Vagina (tissue), 2 donors: ENCODE measurements around the gene SPAG16.

Source experiments
- POLR2A ChIP-seq, 2 donors: fragments of 450-650 bp; IDR thresholded peaks; one replicate each; pipeline ENCODE4 v1.6.1; 2017; ENCODE audit warnings: antibody characterized with exemption in 2 of 2, mild to moderate bottlenecking in 2 of 2, moderate library complexity in 2 of 2
- POLR2AphosphoS5 ChIP-seq, 2 donors: sonication (generic); formaldehyde crosslinking; IDR thresholded peaks; one replicate each; pipeline ENCODE4 v1.9.0; 2017; ENCODE audit warnings: antibody characterized with exemption in 2 of 2, mild to moderate bottlenecking in 2 of 2, low read depth in 1 of 2; ENCODE audit not compliant: insufficient read depth in 1 of 2
- TF ChIP-seq, protein P1 (sequence below), 3 experiments: fragments of 450-650 bp in 2 of 3; fragments of 200-600 bp in 1 of 3; sonication (generic) in 1 of 3; IDR thresholded peaks; one replicate each; pipeline ENCODE4 v1.5.1; 2017 to 2019; ENCODE audit warnings: antibody characterized with exemption in 3 of 3, mild to moderate bottlenecking in 2 of 3, moderate library complexity in 2 of 3

DNA sequence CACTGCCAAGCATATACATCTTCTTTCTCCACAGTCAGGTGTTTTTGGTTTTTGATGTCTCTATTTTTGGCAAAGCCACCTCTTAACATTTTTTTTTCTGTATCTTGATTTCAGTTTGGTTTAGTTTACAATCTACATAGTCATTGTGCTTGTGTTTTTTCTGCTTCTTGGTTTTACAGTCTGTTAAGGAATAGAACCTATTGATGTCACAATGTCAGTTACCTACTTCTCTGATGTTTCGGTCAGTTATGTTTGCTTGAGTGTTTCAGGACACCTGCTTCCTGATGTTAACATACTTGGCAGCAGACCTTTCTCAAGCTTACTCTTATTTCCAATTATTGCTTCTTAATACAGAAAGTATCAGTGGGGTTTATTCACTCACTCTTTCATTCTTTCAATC, 253.3 kb downstream of the SPAG16 start:
- TF ChIP-seq, protein P1, sequence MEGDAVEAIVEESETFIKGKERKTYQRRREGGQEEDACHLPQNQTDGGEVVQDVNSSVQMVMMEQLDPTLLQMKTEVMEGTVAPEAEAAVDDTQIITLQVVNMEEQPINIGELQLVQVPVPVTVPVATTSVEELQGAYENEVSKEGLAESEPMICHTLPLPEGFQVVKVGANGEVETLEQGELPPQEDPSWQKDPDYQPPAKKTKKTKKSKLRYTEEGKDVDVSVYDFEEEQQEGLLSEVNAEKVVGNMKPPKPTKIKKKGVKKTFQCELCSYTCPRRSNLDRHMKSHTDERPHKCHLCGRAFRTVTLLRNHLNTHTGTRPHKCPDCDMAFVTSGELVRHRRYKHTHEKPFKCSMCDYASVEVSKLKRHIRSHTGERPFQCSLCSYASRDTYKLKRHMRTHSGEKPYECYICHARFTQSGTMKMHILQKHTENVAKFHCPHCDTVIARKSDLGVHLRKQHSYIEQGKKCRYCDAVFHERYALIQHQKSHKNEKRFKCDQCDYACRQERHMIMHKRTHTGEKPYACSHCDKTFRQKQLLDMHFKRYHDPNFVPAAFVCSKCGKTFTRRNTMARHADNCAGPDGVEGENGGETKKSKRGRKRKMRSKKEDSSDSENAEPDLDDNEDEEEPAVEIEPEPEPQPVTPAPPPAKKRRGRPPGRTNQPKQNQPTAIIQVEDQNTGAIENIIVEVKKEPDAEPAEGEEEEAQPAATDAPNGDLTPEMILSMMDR (IDR thresholded peaks at IDR 0.05), result no peak
- TF ChIP-seq POLR2A (IDR thresholded peaks at IDR 0.05), result no peak
- TF ChIP-seq POLR2AphosphoS5 (IDR thresholded peaks at IDR 0.05; ENCODE audit: insufficient read depth in 1 of 2, low read depth in 1 of 2), result no peak
